H1 (cell line): Measurements from ENCODE around the gene MICOS13. TPM values are rescaled to one million over a fixed set of nuclear protein-coding genes. Genes with fewer than 3 reads are reported as not detected.

Experiments used
- ATF2 ChIP-seq: IDR thresholded peaks from 2 replicates; pipeline ENCODE4 v1.6.1; 2012; ENCODE audit warnings: low read length, inconsistent platforms
- BACH1 ChIP-seq: IDR thresholded peaks from 2 replicates; pipeline ENCODE4 v1.6.1; 2012; ENCODE audit warnings: low read length, improper control_type of control experiment
- CBX8 ChIP-seq: fragments of 300-800, 300-1000 bp; sonication (generic); IDR thresholded peaks from 2 replicates; pipeline ENCODE4 v1.7.1; 2016; ENCODE audit warnings: low read depth, low read length, borderline replicate concordance
- EZH2 ChIP-seq: fragments of 200-600 bp; sonication (generic); IDR thresholded peaks from 2 replicates; pipeline ENCODE4 v1.7.1; 2012; ENCODE audit warnings: low read depth, mild to moderate bottlenecking, moderate library complexity, low read length, inconsistent platforms; ENCODE audit not compliant: severe bottlenecking
- GABPA ChIP-seq: IDR thresholded peaks from 2 replicates; pipeline ENCODE4 v1.6.1; 2011; ENCODE audit warnings: mild to moderate bottlenecking, low read length, moderate library complexity, borderline replicate concordance; ENCODE audit not compliant: insufficient read depth
- HDAC2 ChIP-seq, 2 experiments: fragments of 300-600 bp in 1 of 2; sonication (generic) in 1 of 2; IDR thresholded peaks; 2 replicates each; pipeline ENCODE4 v1.6.1; 2011 to 2012; ENCODE audit warnings: low read depth in 2 of 2, low read length in 2 of 2, mild to moderate bottlenecking in 2 of 2, moderate library complexity in 2 of 2, borderline replicate concordance in 1 of 2, inconsistent platforms in 1 of 2
- HDAC6 ChIP-seq: IDR thresholded peaks from one replicate; pipeline ENCODE4 v1.7.1; 2012; ENCODE audit warnings: low read depth, mild to moderate bottlenecking, inconsistent platforms, low read length, moderate library complexity
- JUN ChIP-seq: IDR thresholded peaks from 2 replicates; pipeline ENCODE4 v1.6.1; 2011; ENCODE audit warnings: low read depth, mild to moderate bottlenecking, improper control_type of control experiment, low read length
- JUND ChIP-seq: IDR thresholded peaks from 2 replicates; pipeline ENCODE4 v1.6.1; 2011; ENCODE audit warnings: mild to moderate bottlenecking, improper control_type of control experiment, low read length
- KDM4A ChIP-seq: IDR thresholded peaks from one replicate; pipeline ENCODE4 v1.7.1; 2012; ENCODE audit warnings: low read depth, mild to moderate bottlenecking, moderate library complexity, low read length, inconsistent platforms; ENCODE audit not compliant: severe bottlenecking
- MAX ChIP-seq: IDR thresholded peaks from 2 replicates; pipeline ENCODE4 v1.6.1; 2012; ENCODE audit warnings: inconsistent platforms
- NRF1 ChIP-seq: IDR thresholded peaks from 2 replicates; pipeline ENCODE4 v1.6.1; 2011; ENCODE audit warnings: mild to moderate bottlenecking, low read depth, low read length, improper control_type of control experiment
- PHF8 ChIP-seq: fragments of 200-600 bp; sonication (generic); conservative IDR thresholded peaks from 2 replicates; pipeline ENCODE4 v1.7.1; 2012; ENCODE audit warnings: low read depth, mild to moderate bottlenecking, inconsistent platforms, low read length, moderate library complexity
- RFX5 ChIP-seq: IDR thresholded peaks from 2 replicates; pipeline ENCODE4 v1.6.1; 2011; ENCODE audit warnings: low read depth, low read length, improper control_type of control experiment, borderline replicate concordance
- RXRA ChIP-seq: IDR thresholded peaks from 2 replicates; pipeline ENCODE4 v1.6.1; 2011; ENCODE audit warnings: low read depth, mild to moderate bottlenecking, low read length, moderate library complexity; ENCODE audit not compliant: insufficient read depth
- SAP30 ChIP-seq: fragments of 300-600 bp; sonication (generic); IDR thresholded peaks from 2 replicates; pipeline ENCODE4 v1.7.1; 2012; ENCODE audit warnings: low read length, moderate library complexity, mild to moderate bottlenecking, inconsistent platforms; ENCODE audit not compliant: insufficient read depth, insufficient replicate concordance
- SP1 ChIP-seq: IDR thresholded peaks from 2 replicates; pipeline ENCODE4 v1.6.1; 2011; ENCODE audit warnings: low read depth, low read length
- SRF ChIP-seq: IDR thresholded peaks from 2 replicates; pipeline ENCODE4 v1.6.1; 2011; ENCODE audit warnings: mild to moderate bottlenecking, low read depth, low read length, moderate library complexity
- TCF12 ChIP-seq: IDR thresholded peaks from 2 replicates; pipeline ENCODE4 v1.6.1; 2011; ENCODE audit warnings: low read depth, mild to moderate bottlenecking, low read length
- USF2 ChIP-seq: IDR thresholded peaks from 2 replicates; pipeline ENCODE4 v1.6.1; 2011; ENCODE audit warnings: low read length, improper control_type of control experiment
- YY1 ChIP-seq: IDR thresholded peaks from 2 replicates; pipeline ENCODE4 v1.6.1; 2011; ENCODE audit warnings: low read depth, mild to moderate bottlenecking, low read length
- polyA plus RNA-seq, 7 experiments: library from polyadenylated mRNA; depleted of rRNA in 3 of 7; stranded (reverse) in 5 of 7; unstranded in 2 of 7; fragments of >200 nt in 5 of 7; fragments of 200-250 nt in 2 of 7; gene quantifications; 1 replicate in 5 of 7; 2 replicates in 1 of 7; 4 replicates in 1 of 7; pipeline versions ENCODE4 v1.2.1 to v1.2.3, GENCODE V29; 2011 to 2013; ENCODE audit warnings: missing spikeins in 2 of 7, mixed read lengths in 2 of 7
- total RNA-seq: library from RNA; stranded (reverse); fragmentation: NEBNext Ultra II Directional; extraction: Animal tissue kit (Norgen Biotek cat#: 25700); gene quantifications from 2 replicates; pipeline ENCODE4 v1.2.1, GENCODE V29; 2021

The MICOS13 gene
- total and polyA plus RNA-seq, 2 of the 8 experiments (the other 6 are each of a cell fraction or from before 2014, with no cell fraction given): 17.3 to 36.1 TPM

GRCh38 chr19:5686647-5687359 is 6.5 kb upstream of the MICOS13 start (continued):
- TF ChIP-seq BACH1: no peak
- no peak for TF ChIP-seq SRF
- no peak for TF ChIP-seq RFX5
- TF ChIP-seq SAP30: no peak
- peak; percentile 61; the same call in 1 of the 2 replicates for TF ChIP-seq PHF8
- TF ChIP-seq JUND: no peak
- TF ChIP-seq TCF12: no peak
- TF ChIP-seq HDAC2 (IDR thresholded peaks at IDR 0.05; ENCODE audit: borderline replicate concordance in 1 of 2, low read depth in 2 of 2, low read length in 2 of 2): no peak
- TF ChIP-seq USF2: no peak
- no peak for TF ChIP-seq JUN
- TF ChIP-seq SP1: no peak; the same call in none of the 2 replicates
- TF ChIP-seq GABPA: no peak
- TF ChIP-seq KDM4A: peak; percentile 93
- no peak for TF ChIP-seq HDAC6
- TF ChIP-seq EZH2: no peak
- TF ChIP-seq MAX: peak; percentile 61
- no peak for TF ChIP-seq CBX8
- TF ChIP-seq NRF1: no peak
- no peak for TF ChIP-seq ATF2
- no peak for TF ChIP-seq YY1
- no peak for TF ChIP-seq RXRA
